Gastroesophageal sphincter (tissue), 3 donors: Measurements from ENCODE around the gene GNAI1.

ENCODE experiments used
- CTCF ChIP-seq, 4 experiments: fragments of 200-600 bp in 2 of 4; fragments of 450-650 bp in 2 of 4; sonication (generic) in 1 of 4; IDR thresholded peaks; one replicate each; pipeline ENCODE4 v1.5.1; 2017 to 2019; ENCODE audit warnings: antibody characterized with exemption in 4 of 4, mild to moderate bottlenecking in 2 of 4, moderate library complexity in 2 of 4
- EP300 ChIP-seq: sonication (generic); formaldehyde crosslinking; IDR thresholded peaks from one replicate; pipeline ENCODE4 v1.6.1; 2017; ENCODE audit warnings: antibody characterized with exemption, mild to moderate bottlenecking
- POLR2A ChIP-seq, 2 donors: fragments of 450-650 bp; IDR thresholded peaks; one replicate each; pipeline ENCODE4 v1.6.1; 2017; ENCODE audit warnings: antibody characterized with exemption in 2 of 2, mild to moderate bottlenecking in 2 of 2, moderate library complexity in 1 of 2

- TF ChIP-seq POLR2A (IDR thresholded peaks at IDR 0.05) (no peak), EP300 (no peak), CTCF (IDR thresholded peaks at IDR 0.05) (no peak)
Measured at GRCh38 chr7:80159802-80160201, 25.2 kb downstream of the GNAI1 start.
